Activated T-cell treated with anti-CD3 and anti-CD28 coated beads for 24 hours (primary cell): ENCODE results near the gene KIAA0586.
"Not testable (repeated sequence)": the region's sequence is repeated elsewhere in the genome, so short reads cannot be mapped to it uniquely, and the experiment has no call there.

ENCODE experiments used
- DNase-seq: peaks from one replicate; pipeline ENCODE4 v3.0.0-alpha.2; 2020; ENCODE audit warnings: low read depth

Gene KIAA0586

DNA sequence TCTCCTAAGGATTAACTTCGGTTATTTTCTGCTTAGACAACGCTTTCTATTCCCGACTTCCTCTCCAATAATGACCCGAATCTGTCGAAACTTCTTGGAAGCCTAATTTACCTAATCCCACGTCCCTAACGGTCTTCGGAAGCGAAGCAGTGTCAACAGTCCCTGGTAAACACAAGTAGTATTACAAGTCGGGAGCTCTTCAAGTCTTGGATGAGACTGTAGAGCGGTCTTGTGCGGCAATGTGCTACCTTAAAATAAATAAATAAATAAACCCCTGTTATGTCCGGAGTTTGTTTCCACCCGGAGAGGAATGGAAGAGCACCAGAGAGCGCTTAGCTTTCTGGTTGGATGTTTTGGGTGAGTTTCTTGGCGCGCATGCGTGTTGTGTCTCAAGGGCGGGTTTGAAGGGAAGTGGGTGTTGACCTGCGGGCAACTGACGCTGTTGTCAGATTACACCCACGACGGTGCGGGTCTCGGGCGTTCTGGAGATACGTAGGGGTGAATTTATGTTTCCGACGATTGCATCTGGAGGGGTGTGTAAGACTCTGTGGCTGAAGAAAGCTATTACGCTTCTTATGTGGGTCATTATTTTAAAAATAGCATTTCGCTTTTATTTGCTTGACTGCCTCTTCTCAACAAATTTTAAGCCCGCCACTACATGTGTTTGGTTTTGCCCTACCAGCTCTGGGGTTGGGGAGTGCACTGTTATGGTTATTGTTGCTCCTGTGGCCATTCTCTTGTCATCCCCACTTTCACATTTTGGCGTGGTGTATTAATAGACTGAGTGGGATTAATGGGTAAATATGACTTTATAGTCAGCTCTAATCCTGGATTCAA, at the start of gene KIAA0586, which contains the start of gene TIMM9:
TSS of gene KIAA0586 (plus strand) at position 439 of the 837 bp plus-strand sequence. CDS start 546 bp downstream, outside the sequence.
TSS of gene TIMM9 (minus strand) at position 251 of the 837 bp plus-strand sequence. CDS start 15,586 bp downstream, outside the sequence.
- DNase-seq, result peak; percentile 95

DNA sequence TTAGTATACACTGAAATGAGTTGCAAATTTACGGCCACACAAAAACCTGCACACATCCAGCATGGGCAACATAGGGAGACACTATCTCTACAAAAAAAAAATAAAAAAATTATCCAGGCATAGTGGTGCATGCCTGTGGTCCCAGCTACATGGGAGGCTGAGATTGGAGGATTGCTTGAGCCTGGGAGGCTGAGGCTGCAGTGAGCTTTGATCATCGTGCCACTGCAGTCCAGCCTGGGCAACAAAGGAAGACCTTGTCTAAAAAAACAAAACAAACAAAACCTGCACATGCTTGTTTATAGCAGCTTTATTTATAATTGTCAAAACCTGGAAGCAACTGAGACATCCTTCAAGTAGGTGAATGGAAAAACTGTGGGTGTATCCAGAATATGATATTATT, 36.7 kb upstream of the KIAA0586 start:
- no peak for DNase-seq

DNA sequence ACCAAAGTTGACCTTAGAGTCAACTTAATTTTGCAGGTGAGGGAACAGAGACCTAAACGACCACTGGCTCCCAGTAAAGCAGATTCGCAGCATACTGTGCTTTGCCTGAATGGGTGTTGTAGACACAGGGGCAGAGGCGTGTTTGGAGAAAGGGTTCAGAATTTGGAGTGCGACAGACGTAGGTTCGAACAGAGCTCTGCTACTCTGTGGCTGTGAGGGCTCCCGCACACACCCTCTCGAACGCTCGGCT, 32.0 kb upstream of the KIAA0586 start:
- no peak for DNase-seq

DNA sequence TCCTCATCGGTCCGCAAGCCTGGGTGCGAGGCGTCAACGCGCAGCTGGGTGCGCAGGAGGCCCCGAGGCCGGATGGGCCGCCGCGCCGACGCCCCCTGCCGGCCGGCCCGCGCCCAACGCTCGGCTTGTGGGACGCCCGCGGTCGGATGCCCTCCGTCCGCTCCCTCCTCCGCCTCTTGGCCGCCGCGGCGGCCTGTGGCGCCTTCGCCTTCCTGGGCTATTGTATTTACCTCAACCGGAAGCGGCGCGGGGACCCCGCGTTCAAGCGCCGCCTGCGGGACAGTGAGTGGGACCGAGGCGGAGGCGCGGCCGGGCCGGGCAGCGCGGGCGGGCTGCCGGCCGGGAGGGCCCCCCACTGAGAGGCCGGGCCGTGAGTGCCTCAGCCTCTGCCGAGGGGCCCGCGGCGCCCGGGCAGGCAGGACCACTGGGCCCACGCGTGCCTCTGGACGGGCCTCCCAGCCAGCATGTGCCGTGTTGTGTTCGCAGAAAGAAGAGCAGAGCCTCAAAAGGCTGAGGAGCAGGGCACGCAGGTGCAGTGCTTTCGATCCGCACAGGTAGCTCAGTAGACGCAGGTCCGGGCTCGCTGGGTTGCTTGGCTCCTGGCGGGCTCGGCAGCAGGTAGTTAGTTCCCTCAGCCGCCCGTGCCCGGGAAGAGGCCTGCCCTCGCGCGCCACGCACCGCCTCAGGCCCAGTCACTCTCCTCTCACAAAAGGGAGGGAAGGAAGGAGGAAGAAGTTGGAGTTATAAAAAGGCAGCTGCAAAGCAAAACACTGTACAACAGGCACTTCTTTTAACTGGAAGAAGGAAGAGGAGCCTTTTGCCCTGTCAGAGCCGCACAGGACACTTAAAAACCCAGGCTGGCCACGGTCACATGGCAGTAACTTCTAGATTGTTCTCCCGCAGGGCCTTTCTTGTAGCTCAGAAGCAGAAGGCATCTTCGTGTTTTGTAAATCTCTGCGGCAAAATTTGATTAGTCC, 31.4 kb upstream of the KIAA0586 start, which contains the start of gene TOMM20L:
TSS of gene TOMM20L (plus strand) at position 119 of the 977 bp plus-strand sequence. CDS start at position 147, 28 bp downstream.
- peak; percentile 55 for DNase-seq

DNA sequence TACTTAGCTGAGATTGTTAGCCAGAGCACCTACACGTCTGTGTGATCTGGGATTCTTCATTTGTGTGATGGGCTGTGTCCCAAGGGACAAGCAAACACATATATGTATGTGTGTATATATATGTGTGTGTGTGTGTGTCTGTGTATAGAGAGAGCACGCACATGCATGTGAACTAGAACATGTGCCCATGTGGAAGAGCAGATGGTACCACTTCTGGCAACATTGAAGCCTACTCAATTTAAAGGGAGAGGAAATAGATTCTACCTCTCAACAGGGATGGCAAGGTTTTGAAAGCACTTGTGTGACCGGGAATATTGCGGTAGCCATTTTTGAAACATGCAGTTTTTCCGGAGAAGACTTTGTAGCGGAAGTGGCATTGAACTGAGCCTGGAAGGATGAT, 30.4 kb upstream of the KIAA0586 start:
- no peak for DNase-seq

DNA sequence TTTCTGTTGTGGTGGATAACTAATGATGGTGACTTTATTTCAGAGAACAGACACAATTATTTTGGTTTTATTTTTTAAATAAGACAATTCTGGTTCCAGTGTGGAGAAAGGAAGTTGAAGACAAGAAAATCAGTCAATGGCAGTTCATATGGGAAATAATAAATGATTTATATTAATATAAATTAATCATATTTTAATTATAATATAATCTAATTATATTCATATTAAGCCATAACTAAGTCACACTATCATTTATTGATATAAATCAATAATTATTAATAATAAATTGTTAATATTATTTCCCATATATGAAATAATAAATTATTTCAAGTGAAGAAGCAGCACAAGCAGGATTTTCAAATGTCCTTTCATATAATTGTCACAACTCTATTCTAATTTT, 29.0 kb upstream of the KIAA0586 start:
- no peak for DNase-seq

DNA sequence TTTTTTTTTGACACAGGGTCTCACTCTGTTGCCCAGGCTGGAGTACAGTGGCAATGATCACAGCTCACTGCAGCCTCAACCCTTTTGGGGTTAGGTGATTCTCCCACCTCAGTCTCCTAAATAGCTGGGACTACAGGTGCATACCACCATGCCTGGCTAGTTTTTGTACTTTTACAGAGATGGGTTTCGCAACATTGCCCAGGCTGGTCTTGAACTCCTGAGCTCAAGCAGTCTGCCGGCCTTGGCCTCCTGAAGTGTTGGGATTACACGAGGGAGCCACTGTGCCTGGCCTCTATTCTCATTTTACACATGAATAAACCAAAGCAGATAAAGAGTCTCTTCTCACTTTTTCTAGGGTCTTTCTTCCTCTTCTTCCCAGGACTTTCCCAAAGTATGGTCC, 28.6 kb upstream of the KIAA0586 start:
- no peak for DNase-seq

DNA sequence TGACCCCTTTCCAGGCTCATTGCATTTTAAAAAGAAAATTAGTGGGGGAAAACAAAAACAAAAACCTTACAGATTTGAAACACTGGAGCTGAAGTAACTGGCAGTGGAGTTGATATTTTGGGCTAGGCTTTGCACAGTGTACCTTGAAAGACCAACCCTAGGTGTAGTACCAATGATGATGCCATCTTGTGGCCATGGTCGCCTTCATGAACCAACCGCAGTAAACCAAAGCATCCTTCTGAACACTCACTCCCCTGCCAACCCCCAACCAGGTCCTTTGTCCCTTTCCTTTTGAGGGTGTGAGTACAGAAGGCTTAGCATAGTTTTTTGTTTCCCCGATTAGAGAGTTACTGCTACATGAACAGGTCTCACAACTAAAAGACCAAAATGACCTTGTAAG, 25.9 kb upstream of the KIAA0586 start:
- no peak for DNase-seq

DNA sequence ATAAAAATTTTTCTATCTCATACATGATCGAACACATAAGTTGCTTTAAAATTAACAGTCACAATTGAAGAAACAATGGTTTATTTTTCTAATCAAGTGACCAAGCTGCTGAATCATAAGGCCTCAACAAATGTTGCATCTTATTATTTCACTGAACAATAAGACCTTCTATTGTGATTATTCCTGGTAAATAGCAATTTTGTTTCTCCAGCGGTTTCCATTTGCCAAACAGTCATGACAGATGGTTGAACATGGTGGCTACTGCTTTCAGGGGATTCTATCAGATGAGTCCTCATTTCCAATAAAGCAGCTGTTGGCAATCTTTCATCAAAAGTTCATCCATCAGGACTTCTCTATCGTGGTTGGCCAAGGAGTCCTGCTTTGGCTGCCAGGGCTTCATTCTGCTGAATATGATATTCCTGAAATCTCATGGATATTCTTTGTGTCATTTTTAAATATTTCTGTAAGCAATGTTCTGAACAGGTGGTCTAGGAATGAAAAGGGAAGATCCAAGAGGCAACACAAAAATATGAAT, 18.8 kb upstream of the KIAA0586 start:
- no peak for DNase-seq

DNA sequence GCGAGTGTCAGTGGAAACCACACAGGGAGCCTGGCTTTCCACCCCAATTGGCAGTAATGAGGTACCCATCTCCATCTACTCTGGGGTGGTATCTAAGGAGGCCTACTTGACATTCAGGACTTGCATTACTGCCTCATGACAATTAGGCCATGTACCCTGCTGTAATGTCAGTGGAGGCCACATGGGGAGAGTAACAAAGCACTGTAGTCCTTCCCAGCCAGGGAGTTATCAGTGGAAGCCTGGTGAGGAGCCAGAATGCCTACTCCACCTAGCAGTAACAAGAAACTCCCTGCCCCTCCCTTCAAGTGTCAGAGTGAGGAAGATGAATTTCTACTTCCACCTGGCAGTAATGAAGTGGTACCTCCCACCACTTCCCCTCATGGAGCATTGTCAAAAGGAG, 12.7 kb upstream of the KIAA0586 start:
- no peak for DNase-seq

DNA sequence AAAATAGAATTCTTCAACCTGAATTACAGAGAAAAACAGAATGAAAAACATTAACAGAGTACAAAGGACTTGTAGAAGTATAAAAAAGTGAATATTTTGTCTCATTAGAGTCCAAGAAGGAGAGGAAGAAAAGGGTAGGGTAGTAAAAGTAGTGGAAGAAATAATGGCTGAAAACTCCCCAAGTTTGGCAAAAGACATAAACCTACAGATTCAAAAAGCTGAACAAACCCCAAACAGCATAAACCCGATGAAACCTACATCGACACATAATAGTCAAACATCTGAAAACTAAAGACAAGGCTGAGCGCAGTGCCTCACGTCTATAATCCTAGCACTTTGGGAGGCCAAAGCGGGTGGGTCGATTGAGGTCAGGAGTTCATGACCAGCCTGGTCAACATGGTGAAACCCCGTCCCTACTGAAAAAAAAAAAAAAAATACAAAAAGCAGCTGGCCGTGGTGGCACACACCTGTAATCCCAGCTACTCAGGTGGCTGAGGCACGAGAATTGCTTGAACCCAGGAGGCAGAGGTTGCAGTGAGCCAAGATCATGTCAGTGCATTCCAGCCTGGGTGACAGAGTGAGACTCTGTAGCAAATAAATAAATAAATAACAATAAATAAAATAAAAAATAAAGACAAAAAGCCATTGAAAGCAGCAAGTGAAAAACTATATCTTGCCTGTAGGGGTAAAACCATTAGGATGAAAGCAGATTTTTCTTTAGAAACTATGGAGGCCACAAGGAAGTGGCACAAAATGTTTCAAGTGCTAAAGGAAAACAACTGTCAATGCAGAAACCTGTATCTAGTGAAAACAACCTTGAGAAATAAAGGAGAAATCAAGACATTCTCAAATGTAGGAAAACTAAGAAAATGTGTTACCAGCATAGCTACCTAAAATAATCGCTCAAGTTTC, 11.6 kb upstream of the KIAA0586 start:
- no peak for DNase-seq

DNA sequence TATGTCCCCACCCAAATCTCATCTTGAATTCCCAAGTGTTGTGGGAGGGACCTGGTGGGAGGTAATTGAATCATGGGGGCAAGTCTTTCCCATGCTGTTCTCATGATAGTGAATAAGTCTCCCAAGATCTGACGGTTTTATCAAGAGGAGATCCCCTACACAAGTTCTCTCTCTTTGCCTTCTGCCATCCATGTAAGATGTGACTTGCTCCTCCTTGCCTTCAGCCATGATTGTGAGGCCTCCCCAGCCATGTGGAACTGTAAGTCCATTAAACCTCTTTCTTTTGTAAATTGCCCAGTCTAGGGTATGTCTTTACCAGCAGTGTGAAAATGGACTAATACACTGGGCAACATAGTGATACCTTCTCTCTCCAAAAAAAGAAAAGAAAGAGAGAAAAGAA, 10.6 kb upstream of the KIAA0586 start:
- not testable (repeated sequence) for DNase-seq

DNA sequence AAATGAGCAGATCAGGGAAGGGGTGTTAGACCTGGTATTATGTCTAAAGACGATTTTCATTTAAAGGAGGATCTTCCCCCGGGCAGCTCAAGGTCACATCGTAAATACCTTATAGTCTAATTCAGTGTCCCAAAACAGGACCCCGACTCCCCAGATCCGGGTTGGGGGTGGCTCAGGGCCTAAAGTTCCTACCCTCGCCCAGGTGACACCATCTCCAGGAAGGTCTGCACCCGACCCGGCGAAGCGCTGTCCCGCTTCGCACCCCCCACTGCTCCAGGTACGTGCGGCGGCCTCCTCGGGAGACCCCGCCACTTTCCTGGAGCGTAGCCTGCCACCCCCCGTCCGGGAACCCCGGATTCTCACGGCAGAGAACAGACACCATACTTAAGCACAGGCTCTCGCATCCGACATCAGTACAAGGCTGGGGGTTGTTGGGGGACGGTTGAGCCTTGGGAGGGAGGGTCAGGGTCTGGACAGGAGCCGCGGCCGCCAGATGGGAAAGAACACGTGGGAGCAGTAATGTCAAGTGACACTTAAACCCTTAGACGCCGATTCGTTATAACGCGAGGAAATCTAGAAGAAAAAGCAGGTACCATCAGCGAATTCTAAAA, 744 bp upstream of the KIAA0586 start:
- peak; percentile 48 for DNase-seq

DNA sequence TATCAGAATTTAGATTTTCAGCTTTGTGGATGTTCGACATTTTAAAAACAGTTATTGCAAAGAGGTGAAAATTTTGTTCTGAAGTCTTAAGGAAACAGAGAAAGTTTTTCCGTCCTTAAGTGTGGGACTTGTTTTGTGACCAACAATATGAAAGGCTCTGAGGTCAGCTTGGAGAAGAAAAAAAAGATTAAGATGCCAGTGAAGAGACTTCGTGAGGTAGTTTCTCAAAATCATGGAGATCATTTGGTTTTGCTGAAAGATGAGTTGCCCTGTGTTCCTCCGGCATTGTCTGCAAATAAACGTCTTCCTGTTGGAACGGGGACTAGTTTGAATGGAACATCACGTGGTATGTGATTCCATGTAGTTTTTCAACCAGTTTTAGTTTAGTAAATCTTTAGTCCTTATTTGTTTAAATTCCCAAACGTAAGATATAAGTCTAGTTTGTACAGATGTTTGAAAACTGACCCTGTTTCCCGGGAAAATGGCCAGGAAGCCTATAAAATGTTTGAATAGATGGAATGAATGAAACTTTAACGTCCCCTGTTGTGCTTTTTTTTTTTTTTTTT, 682 bp downstream of the KIAA0586 start:
- no peak for DNase-seq

DNA sequence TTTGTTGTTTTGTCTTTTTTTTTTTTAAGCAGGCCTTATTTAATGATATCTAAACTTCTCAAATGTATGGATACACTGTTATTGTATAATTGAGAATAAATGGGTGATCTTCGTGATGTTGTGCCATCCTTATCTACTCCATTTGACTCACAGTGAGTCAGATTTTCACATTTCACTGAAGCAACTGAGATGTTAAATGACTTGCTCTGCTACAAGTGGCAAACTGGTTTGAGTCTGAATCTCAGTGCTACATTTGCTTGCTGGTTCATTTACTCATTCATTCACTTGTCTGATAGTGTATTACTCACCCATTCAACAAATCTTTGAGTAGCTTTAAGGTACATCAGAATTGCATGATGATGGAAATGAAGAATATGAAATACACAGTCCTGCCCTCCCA, 2.6 kb downstream of the KIAA0586 start:
- no peak for DNase-seq

DNA sequence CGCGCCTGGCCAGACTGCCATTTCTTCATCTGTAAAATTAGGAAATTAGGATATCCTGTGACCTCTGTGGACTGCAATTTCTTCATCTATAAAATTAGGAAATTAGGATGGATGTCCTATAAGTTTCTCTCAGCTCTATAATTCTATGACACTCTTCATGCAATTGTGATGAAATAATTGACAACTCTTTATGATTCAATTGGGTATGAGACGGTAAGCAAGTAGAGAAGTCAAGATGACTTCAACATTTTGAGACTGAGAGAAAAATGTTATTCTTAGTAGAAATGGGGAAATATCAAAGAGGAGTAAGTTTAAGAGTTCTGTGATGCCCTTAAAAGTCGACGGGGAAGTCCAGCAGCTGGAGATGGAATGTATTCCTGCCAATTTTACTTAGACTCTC, 12.0 kb downstream of the KIAA0586 start:
- no peak for DNase-seq

DNA sequence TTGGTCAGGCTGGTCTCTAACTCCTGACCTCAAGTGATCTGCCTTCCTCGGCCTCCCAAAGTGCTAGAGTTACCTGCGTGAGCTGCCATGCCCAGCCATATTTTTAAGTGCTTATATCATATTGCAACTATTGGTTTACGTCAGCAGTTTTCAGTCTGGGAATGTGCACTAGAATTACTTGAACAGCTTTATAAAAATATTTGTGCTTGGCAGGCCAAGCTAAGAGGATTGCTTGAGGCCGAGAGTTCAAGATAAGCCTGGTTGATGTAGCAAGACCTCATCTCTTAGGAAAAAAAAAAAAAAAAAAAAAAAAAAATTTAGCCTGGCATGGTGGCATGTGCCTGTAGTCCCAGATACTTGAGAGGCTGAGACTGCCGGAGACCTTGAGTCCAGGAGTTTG, 17.1 kb downstream of the KIAA0586 start:
- DNase-seq, result no peak

DNA sequence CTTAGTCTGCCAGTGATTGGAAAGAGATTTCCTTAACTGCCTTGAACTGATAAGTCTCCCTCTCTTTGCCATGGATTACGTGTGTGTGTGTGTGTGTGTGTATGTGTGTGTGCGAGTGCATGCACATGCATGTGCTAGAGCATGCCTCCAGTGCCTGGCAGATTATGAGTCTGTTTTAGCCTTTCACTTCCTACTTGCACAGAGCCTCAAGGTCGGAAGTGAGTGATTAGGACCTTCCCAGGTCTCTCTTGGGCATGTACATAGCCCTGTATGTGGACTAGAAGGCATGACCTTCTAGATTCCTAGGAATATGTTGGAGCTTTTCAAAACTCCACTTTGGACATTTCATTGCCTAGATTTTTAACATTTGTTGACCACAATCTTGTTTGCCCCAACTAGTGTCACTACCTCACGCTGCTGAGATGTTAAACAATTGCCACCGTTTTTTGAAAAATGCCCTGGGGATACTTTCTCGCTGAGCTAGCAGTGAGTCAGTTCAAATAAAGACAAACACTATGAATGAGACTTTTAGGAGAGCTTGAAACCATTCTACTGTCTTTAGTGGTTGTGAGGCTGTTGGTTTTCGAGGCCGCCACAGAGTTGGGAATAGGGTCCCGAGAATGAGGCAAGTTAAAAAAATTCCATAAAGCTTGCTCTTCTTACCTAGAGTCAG, 28.2 kb downstream of the KIAA0586 start:
- DNase-seq, result no peak

DNA sequence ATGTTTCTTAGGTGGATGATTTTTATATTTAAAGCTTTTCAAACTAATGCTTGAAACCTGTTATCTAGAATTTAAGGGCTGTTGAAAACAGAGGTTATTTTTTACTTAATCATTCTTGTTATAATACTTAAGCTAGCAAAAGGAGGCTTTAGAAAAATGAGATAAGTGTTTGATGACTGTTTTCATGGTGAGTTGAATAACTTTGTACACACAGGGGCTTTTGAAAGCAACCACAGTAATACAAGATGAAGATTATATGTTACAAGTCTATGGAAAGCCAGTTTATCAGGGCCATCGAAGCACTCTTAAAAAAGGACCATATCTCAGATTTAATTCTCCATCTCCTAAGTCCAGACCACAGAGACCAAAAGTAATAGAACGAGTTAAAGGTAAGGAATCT, 33.3 kb downstream of the KIAA0586 start:
- DNase-seq, result no peak

DNA sequence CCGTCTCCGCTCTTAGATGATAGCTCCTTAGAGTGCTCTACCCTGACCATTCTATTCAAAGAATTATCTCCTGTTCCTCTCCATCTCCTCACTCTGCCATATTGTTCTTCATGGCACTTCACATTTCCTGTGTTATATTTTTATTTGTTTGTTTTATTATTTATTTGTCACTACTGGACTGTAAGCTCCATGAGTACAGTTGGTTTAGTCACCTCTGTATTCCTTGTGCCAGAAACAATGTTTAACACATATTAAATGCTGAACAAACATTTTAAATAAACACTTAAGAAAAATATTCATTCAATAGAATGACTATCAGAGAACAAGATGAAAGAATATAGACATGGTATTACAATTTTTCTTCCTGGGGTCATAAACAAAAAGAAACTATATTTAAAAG, 35.6 kb downstream of the KIAA0586 start:
- DNase-seq, result no peak
